AG10803 (cell line): ENCODE data around the gene KLHL29.

Experiments used
- DNase-seq: peaks from one replicate; pipeline ENCODE4 v3.0.0; 2010; ENCODE audit warnings: low read depth
- H3K4me3 ChIP-seq: 2 replicates; pipeline ENCODE4 v1.5.1; 2011; ENCODE audit warnings: mild to moderate bottlenecking, low read length, control low read depth
- CTCF ChIP-seq: conservative IDR thresholded peaks from 2 replicates; pipeline ENCODE4 v1.5.1; 2011; ENCODE audit warnings: mild to moderate bottlenecking, low read length, control low read depth, inconsistent platforms

The KLHL29 gene

GRCh38 chr2:23621616-23622015, 236.6 kb downstream of the KLHL29 start:
- DNase-seq: no peak
- no peak for TF ChIP-seq CTCF
- H3K4me3 ChIP-seq: no peak overlapping the region

- no peak for DNase-seq
- no peak overlapping the region for H3K4me3 ChIP-seq
- TF ChIP-seq CTCF: no peak
Observed at GRCh38 chr2:23622466-23622865, 237.5 kb downstream of the KLHL29 start.

- DNase-seq: peak; percentile 13
- no peak for TF ChIP-seq CTCF
Observed at GRCh38 chr2:23622966-23623675, 238.1 kb downstream of the KLHL29 start.

GRCh38 chr2:23624378-23624777, 239.4 kb downstream of the KLHL29 start:
- H3K4me3 ChIP-seq: no peak overlapping the region
- peak; percentile 44 for TF ChIP-seq CTCF
- DNase-seq: no peak

More at GRCh38 chr2:23622966-23623675, 238.1 kb downstream of the KLHL29 start:
- no peak overlapping the region for H3K4me3 ChIP-seq

GRCh38 chr2:23624915-23625314, 239.9 kb downstream of the KLHL29 start:
- TF ChIP-seq CTCF: no peak
- no peak overlapping the region for H3K4me3 ChIP-seq
- DNase-seq: no peak

GRCh38 chr2:23625726-23626125, 240.7 kb downstream of the KLHL29 start:
- H3K4me3 ChIP-seq: no peak overlapping the region
- no peak for DNase-seq
- no peak for TF ChIP-seq CTCF

GRCh38 chr2:23626701-23627230, 241.8 kb downstream of the KLHL29 start:
- no peak overlapping the region for H3K4me3 ChIP-seq
- DNase-seq: no peak
- TF ChIP-seq CTCF: no peak
